ENCODE results near the gene MED27. TPM values are rescaled to one million over a fixed set of nuclear protein-coding genes. Genes with fewer than 3 reads are reported as not detected.

Gene MED27
- total and polyA plus RNA-seq, 8 donors = 0.87 to 21.9 (median 12.7) TPM

GRCh38 chr9:131889437-131890251, 190.0 kb downstream of the MED27 start:
- no peak for TF ChIP-seq POLR2AphosphoS5 (IDR thresholded peaks at IDR 0.05)
- TF ChIP-seq EP300 (IDR thresholded peaks at IDR 0.05) = no peak
- no peak for TF ChIP-seq POLR2A (IDR thresholded peaks at IDR 0.05)
- no peak for TF ChIP-seq CTCF (IDR thresholded peaks at IDR 0.05)
- H3K27me3 ChIP-seq = no peaks in the 10 kb centered on the region
- peaks cover 0 to 18% (median 7%) of the 10 kb centered on the region in 4 donors for H3K4me1 ChIP-seq
- H3K36me3 ChIP-seq = peaks cover 0 to 49% (median 34%) of the 10 kb centered on the region in 4 donors
- H3K9me3 ChIP-seq = no peaks in the 10 kb centered on the region
- 57 to 70% (median 68%) methylated on average over 11 of the region's 11 CpGs for WGBS, 5 donors
- intact Hi-C loops (cut with DNase I; ENCODE audit: low total_unique reads) = no loop called here
- no peak overlapping the region for H3K4me3 ChIP-seq
- peak; percentile 29 to 38 for DNase-seq
- H3K27ac ChIP-seq = peak overlapping the region in 3 of 5 donors; percentile 29 to 69 (median 39)

GRCh38 chr9:131888923-131889322, 190.7 kb downstream of the MED27 start:
- 67 to 84% (median 80%) methylated on average over 2 of the region's 2 CpGs for WGBS, 5 donors
- H3K27ac ChIP-seq = peak overlapping the region in 1 of 5 donors; percentile 29
- no peak overlapping the region for H3K4me3 ChIP-seq
- peaks cover 0 to 49% (median 34%) of the 10 kb centered on the region in 4 donors for H3K36me3 ChIP-seq
- intact Hi-C loops (cut with DNase I; ENCODE audit: low total_unique reads) = no loop called here
- H3K4me1 ChIP-seq = peaks cover 0 to 18% (median 7%) of the 10 kb centered on the region in 4 donors
- no peak for TF ChIP-seq POLR2AphosphoS5 (IDR thresholded peaks at IDR 0.05)
- no peak for TF ChIP-seq EP300 (IDR thresholded peaks at IDR 0.05)
- no peak for TF ChIP-seq POLR2A (IDR thresholded peaks at IDR 0.05)
- no peak for TF ChIP-seq CTCF (IDR thresholded peaks at IDR 0.05)
- no peak for DNase-seq
- H3K9me3 ChIP-seq = no peaks in the 10 kb centered on the region
- no peaks in the 10 kb centered on the region for H3K27me3 ChIP-seq

GRCh38 chr9:131887680-131888079, 192.0 kb downstream of the MED27 start:
- TF ChIP-seq EP300 (IDR thresholded peaks at IDR 0.05) (no peak), POLR2AphosphoS5 (IDR thresholded peaks at IDR 0.05) (no peak), POLR2A (IDR thresholded peaks at IDR 0.05) (no peak), CTCF (IDR thresholded peaks at IDR 0.05) (no peak)
- intact Hi-C loops (cut with DNase I; ENCODE audit: low total_unique reads) = no loop called here
- H3K27ac ChIP-seq = peak overlapping the region in 1 of 5 donors; percentile 3
- DNase-seq = no peak
- H3K4me1 ChIP-seq = peaks cover 0 to 18% (median 7%) of the 10 kb centered on the region in 4 donors
- H3K4me3 ChIP-seq = no peak overlapping the region
- peaks cover 0 to 38% (median 22%) of the 10 kb centered on the region in 4 donors for H3K36me3 ChIP-seq
- H3K9me3 ChIP-seq = no peaks in the 10 kb centered on the region
- 86 to 96% (median 94%) methylated on average over 2 of the region's 2 CpGs for WGBS, 5 donors
- H3K27me3 ChIP-seq = no peaks in the 10 kb centered on the region

- intact Hi-C loops (cut with DNase I; ENCODE audit: low total_unique reads) = no loop called here
- no peaks in the 10 kb centered on the region for H3K9me3 ChIP-seq
- H3K4me3 ChIP-seq = no peak overlapping the region
- no peaks in the 10 kb centered on the region for H3K27me3 ChIP-seq
- H3K27ac ChIP-seq = peak overlapping the region in 1 of 5 donors; percentile 3
- H3K36me3 ChIP-seq = peaks cover 0 to 29% (median 18%) of the 10 kb centered on the region in 4 donors
- DNase-seq = peak in 1 of 2 donors; percentile 49
- WGBS, 5 donors = 58 to 78% (median 72%) methylated on average over 2 of the region's 2 CpGs
- peaks cover 0 to 18% (median 7%) of the 10 kb centered on the region in 4 donors for H3K4me1 ChIP-seq
- TF ChIP-seq EP300 (IDR thresholded peaks at IDR 0.05) = no peak
- TF ChIP-seq CTCF (IDR thresholded peaks at IDR 0.05) = no peak
- TF ChIP-seq POLR2AphosphoS5 (IDR thresholded peaks at IDR 0.05) = no peak
- TF ChIP-seq POLR2A (IDR thresholded peaks at IDR 0.05) = no peak
Measured at GRCh38 chr9:131886826-131887225, 192.8 kb downstream of the MED27 start.
